Adrenal gland (tissue), 12 donors: Measurements from ENCODE around the gene STYXL2. TPM values are rescaled to one million over a fixed set of nuclear protein-coding genes. Genes with fewer than 3 reads are reported as not detected.
A peak's percentile ranks its signal among the peaks of the same experiment; 100 is the strongest.

Experiments used
- DNase-seq, 7 donors: peaks; one replicate each; pipeline ENCODE4 v3.0.0-alpha.2; 2019 to 2020
- H3K27ac ChIP-seq, 5 donors: fragments of 200-600 bp; sonication (generic) in 4 of 5; 1 replicate in 3 of 5; 2 replicates in 2 of 5; pipeline versions ENCODE4 v1.5.1 to v1.8.0; 2016 to 2020; ENCODE audit warnings: mild to moderate bottlenecking in 1 of 5
- H3K27me3 ChIP-seq: fragments of 200-600 bp; 2 replicates; pipeline ENCODE4 v1.8.0; 2021
- H3K36me3 ChIP-seq, 2 donors: fragments of 200-600 bp; replicated peaks in 1 of 2; 1 replicate in 1 of 2; 2 replicates in 1 of 2; pipeline versions ENCODE4 v1.5.1 to v1.8.0; 2018 to 2022
- H3K4me1 ChIP-seq, 2 donors: fragments of 200-600 bp; replicated peaks in 1 of 2; 1 replicate in 1 of 2; 2 replicates in 1 of 2; pipeline versions ENCODE4 v1.5.1 to v1.8.0; 2018 to 2021
- H3K4me3 ChIP-seq, 4 donors: fragments of 200-600 bp; sonication (generic) in 3 of 4; one replicate each; pipeline ENCODE4 v1.5.1; 2016 to 2018
- H3K9me3 ChIP-seq, 3 donors: fragments of 200-600 bp; sonication (generic) in 1 of 3; replicated peaks in 1 of 3; 1 replicate in 2 of 3; 2 replicates in 1 of 3; pipeline versions ENCODE4 v1.5.1 to v1.8.0; 2016 to 2021
- CTCF ChIP-seq, 6 experiments: fragments of 450-650 bp in 4 of 6; fragments of 200-600 bp in 2 of 6; sonication (generic) in 1 of 6; IDR thresholded peaks; 1 replicate in 5 of 6; 2 replicates in 1 of 6; pipeline versions ENCODE4 v1.5.1 to v1.8.0; 2016 to 2021; ENCODE audit warnings: antibody characterized with exemption in 6 of 6, mild to moderate bottlenecking in 2 of 6, moderate library complexity in 1 of 6
- POLR2A ChIP-seq, 2 donors: fragments of 450-650 bp; IDR thresholded peaks; one replicate each; pipeline ENCODE4 v1.6.1; 2017; ENCODE audit warnings: antibody characterized with exemption in 2 of 2, mild to moderate bottlenecking in 2 of 2, moderate library complexity in 1 of 2
- WGBS, 4 donors: extraction: QIAGEN DNeasy Blood & Tissue Kit in 2 of 4; methylation state at CpG; one replicate each; pipeline versions ENCODE4 v1.1.5 to v1.1.7; 2013 to 2017; 5-methylcytosine and 5-hydroxymethylcytosine counted together
- intact Hi-C, 2 donors: fragments of 100-400 bp; cut with DNase I; formaldehyde crosslinking; loops; one replicate each; pipeline versions ENCODE4 v1.14.1 to v1.15.0; 2022 to 2023
- polyA plus RNA-seq, 3 donors: library from polyadenylated mRNA; stranded (reverse); fragments of 200-250 nt in 2 of 3; fragments of 350-450 nt in 1 of 3; fragmentation: Illumina TruSeq in 1 of 3; extraction: RNeasy Lipid Tissue Mini Kit (QIAGEN cat#74804) in 1 of 3; gene quantifications; one replicate each; pipeline ENCODE4 v1.2.3, GENCODE V29; 2013 to 2014
- total RNA-seq, 9 donors: library from RNA; depleted of rRNA in 4 of 9; stranded (reverse); fragments of >200 nt in 4 of 9; fragments of 120-200 nt in 1 of 9; fragmentation: NEBNext Ultra II Directional in 1 of 9; extraction: Animal tissue kit (Norgen Biotek cat#: 25700) in 1 of 9; gene quantifications; one replicate each; pipeline versions ENCODE4 v1.1.0 to v1.2.4, GENCODE V29; 2013 to 2023
- donor health status: healthy with polysubstance abuse.
- donor health status: Bipolar disorder and iron deficiency.
- donor health status: DM: yes; HTN: yes; CAD: no.
- donor health status: DM: no; HTN: no; CAD: no.
- donor health status: DM: no; HTN: no; CAD: no.
- donor health status: DM: yes; HTN: yes; CAD: no.

Gene STYXL2
- total and polyA plus RNA-seq, 12 donors = 0.08 to 1.3 (median 0.55) TPM; not detected in 1

- Histone ChIP-seq H3K27me3 (peaks cover 10% of the 10 kb centered on the region), H3K4me3 (no peak overlapping the region), H3K9me3 (no peaks in the 10 kb centered on the region), H3K27ac (no peak overlapping the region), H3K36me3 (no peaks in the 10 kb centered on the region), H3K4me1 (peaks cover 3 to 7% of the 10 kb centered on the region in 2 donors)
- intact Hi-C loops = loop anchor here (5.0 to 10.0 kb wide), 4 partner anchors 150 to 468 kb away; no protein-coding TSS in a partner anchor
- TF ChIP-seq POLR2A (IDR thresholded peaks at IDR 0.05) (no peak), CTCF (IDR thresholded peaks at IDR 0.05) (no peak)
- 71 to 75% (median 74%) methylated on average over 9 of the region's 9 CpGs for WGBS, 4 donors
- no peak for DNase-seq
Observed at GRCh38 chr1:167064621-167065020, 29.3 kb upstream of the STYXL2 start.

- H3K9me3 ChIP-seq = no peaks in the 10 kb centered on the region
- H3K4me3 ChIP-seq = no peak overlapping the region
- TF ChIP-seq CTCF (IDR thresholded peaks at IDR 0.05) = no peak
- TF ChIP-seq POLR2A (IDR thresholded peaks at IDR 0.05) = no peak
- 81 to 100% (median 83%) methylated on average over 4 to 8 of the region's 8 CpGs for WGBS, 4 donors
- peaks cover 3 to 7% of the 10 kb centered on the region in 2 donors for H3K4me1 ChIP-seq
- H3K36me3 ChIP-seq = no peaks in the 10 kb centered on the region
- no peak overlapping the region for H3K27ac ChIP-seq
- intact Hi-C loops = loop anchor here (5.0 to 10.0 kb wide), 2 partner anchors 149 to 467 kb away; no protein-coding TSS in a partner anchor
- peaks cover 3% of the 10 kb centered on the region for H3K27me3 ChIP-seq
- no peak for DNase-seq
Observed at GRCh38 chr1:167065471-167065870, 28.4 kb upstream of the STYXL2 start.

DNA sequence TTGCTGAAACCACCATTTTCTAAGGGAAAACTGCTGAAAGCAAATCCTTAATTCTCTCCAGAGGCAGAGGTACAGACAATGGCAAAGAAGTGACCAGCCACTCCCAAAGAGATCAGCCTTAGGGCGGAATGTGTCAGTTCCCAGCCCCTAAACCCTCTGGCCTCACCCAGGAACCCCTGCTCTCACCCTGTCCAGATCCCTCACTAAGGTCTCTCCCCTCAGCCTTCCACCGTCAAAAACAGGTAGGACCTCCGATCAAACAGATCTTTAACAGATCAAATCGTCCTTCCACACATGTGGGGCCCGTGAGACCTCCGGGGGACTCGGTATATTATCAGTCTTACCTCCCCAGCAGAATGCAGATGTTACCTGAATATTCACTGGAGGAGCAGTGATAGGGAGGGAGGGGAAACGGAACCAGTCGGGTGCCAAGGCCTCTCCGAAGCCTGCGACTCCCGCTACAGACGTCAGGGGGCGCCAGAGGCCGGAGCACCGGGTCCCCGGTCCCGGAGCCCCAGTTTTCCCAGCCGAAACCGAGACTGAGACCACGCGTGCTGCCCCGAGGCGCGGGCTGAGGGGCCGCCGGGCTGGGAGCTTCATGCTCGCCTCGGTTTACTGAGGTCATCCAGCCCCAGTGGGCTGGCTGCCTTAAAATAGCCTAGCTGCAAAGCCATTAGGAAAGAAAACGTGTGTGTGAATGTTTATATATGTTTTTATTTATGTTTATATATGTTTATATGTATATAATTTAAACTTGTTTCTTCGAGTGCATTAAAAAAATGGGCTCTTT is 27.3 kb upstream of the STYXL2 start:
- WGBS, 4 donors = 3 to 9% (median 5%) methylated on average over 14 to 31 of the region's 31 CpGs
- no peaks in the 10 kb centered on the region for H3K9me3 ChIP-seq
- no peaks in the 10 kb centered on the region for H3K36me3 ChIP-seq
- no peak overlapping the region for H3K27ac ChIP-seq
- peaks cover 3% of the 10 kb centered on the region for H3K27me3 ChIP-seq
- no peak for TF ChIP-seq POLR2A (IDR thresholded peaks at IDR 0.05)
- TF ChIP-seq CTCF (IDR thresholded peaks at IDR 0.05) = peak; percentile 87 to 96 (median 90)
- DNase-seq = peak; percentile 52 to 88 (median 80)
- peak overlapping the region in 1 of 4 donors; percentile 17 for H3K4me3 ChIP-seq
- peaks cover 3 to 7% of the 10 kb centered on the region in 2 donors for H3K4me1 ChIP-seq
- intact Hi-C loops = loop anchor here (2.0 to 10.0 kb wide), 3 partner anchors 148 to 466 kb away; no protein-coding TSS in a partner anchor

DNA sequence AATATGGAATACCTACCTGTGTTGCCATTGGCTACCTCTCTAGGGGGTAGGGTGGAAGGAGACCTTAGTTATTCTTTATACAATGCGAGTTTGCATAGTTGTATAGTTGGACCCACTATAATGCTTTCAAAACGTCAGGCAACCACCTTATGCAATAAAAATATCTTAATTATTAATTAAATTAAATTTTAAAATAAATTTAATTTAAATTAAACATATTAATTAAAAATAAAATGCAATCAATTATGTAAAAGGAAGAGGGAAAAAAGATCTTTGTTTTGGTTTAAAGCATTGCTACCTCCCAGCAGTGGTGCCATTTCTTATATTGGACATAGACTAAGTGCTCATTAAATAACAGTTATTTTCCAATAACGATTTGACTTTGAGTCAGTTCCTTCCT is 26.0 kb upstream of the STYXL2 start:
- no peaks in the 10 kb centered on the region for H3K36me3 ChIP-seq
- no peak for DNase-seq
- H3K4me3 ChIP-seq = no peak overlapping the region
- H3K27me3 ChIP-seq = peaks cover 3% of the 10 kb centered on the region
- H3K9me3 ChIP-seq = no peaks in the 10 kb centered on the region
- no peak for TF ChIP-seq POLR2A (IDR thresholded peaks at IDR 0.05)
- TF ChIP-seq CTCF (IDR thresholded peaks at IDR 0.05) = no peak
- WGBS, 4 donors = 65 to 80% (median 68%) methylated on average over 3 of the region's 3 CpGs
- intact Hi-C loops = loop anchor here (2.0 to 10.0 kb wide), 3 partner anchors 147 to 464 kb away; no protein-coding TSS in a partner anchor
- H3K27ac ChIP-seq = no peak overlapping the region
- peaks cover 3 to 7% of the 10 kb centered on the region in 2 donors for H3K4me1 ChIP-seq
